GM12801 (cell line): ENCODE data around the gene ABHD17C.

Source experiments
- CTCF ChIP-seq: IDR thresholded peaks from one replicate; pipeline ENCODE4 v1.5.1; 2011; ENCODE audit warnings: control low read depth; ENCODE audit not compliant: insufficient read length; ENCODE audit errors: extremely low read depth

ABHD17C gene

GRCh38 chr15:80775338-80775737 is 80.2 kb downstream of the ABHD17C start:
- TF ChIP-seq CTCF, result no peak

- peak; percentile 29 for TF ChIP-seq CTCF
These were observed 81.4 kb downstream of the ABHD17C start for GRCh38 chr15:80776420-80777045.

GRCh38 chr15:80777137-80777536 is 82.0 kb downstream of the ABHD17C start:
- no peak for TF ChIP-seq CTCF

- TF ChIP-seq CTCF, result no peak
These were observed 82.9 kb downstream of the ABHD17C start for GRCh38 chr15:80777826-80778620.

- no peak for TF ChIP-seq CTCF
These were observed 83.5 kb downstream of the ABHD17C start for GRCh38 chr15:80778621-80778963.

- no peak for TF ChIP-seq CTCF
These were observed 84.0 kb downstream of the ABHD17C start, which contains the start of gene CEMIP for GRCh38 chr15:80778964-80779657. Gene CEMIP, plus strand, starts transcription at chr15:80779370. Its CDS starts 94,510 bp downstream, at chr15:80873880.

GRCh38 chr15:80779658-80780415 is 84.7 kb downstream of the ABHD17C start:
- TF ChIP-seq CTCF, result no peak
